Measurements from ENCODE around the gene LYST. TPM values are rescaled to one million over a fixed set of nuclear protein-coding genes. Genes with fewer than 3 reads are reported as not detected.

LYST gene
- polyA plus RNA-seq, 3 donors, result 46.3 to 128 (median 67.9) TPM

DNA sequence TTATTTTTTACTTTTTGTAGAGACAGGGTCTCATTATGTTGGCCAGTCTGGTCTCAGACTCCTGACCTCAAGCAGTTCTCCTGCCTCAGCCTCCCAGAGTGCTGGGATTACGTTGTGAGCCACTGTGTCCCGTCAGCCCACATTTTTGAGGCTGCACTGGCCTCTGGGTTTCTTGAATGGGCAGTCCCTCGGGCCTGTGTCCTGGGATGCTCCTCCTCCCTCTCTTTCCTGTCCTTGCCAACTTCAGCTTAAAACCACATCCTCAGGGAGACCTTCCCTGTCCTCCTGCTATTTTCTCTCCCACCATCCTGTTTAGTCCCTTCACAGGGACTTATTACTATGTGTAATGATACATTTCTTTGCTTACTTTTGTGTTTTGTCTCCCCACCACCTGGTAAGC lies 31.4 kb upstream of the LYST start:
- Histone ChIP-seq H3K9me3 (replicated peaks in 1 of 2; ENCODE audit: control insufficient read depth in 1 of 2, insufficient read depth in 1 of 2, low read length in 2 of 2) (no peaks in the 10 kb centered on the region), H3K9ac (ENCODE audit: insufficient read depth, low read length, poor library complexity, severe bottlenecking) (no peak overlapping the region), H3K27ac (ENCODE audit: low read depth in 1 of 2, low read length in 2 of 2) (no peak overlapping the region), H3K4me2 (replicated peaks; ENCODE audit: extremely low read depth, low read length, poor library complexity, severe bottlenecking) (no peak overlapping the region), H4K20me1 (ENCODE audit: insufficient read depth, low read length) (no peaks in the 10 kb centered on the region), H3K27me3 (ENCODE audit: control insufficient read depth in 2 of 2, insufficient read depth in 2 of 2, low read length in 2 of 2) (no peaks in the 10 kb centered on the region), H3K4me1 (ENCODE audit: control insufficient read depth in 1 of 2, insufficient read depth in 2 of 2, low read length in 2 of 2) (peaks cover 49 to 56% of the 10 kb centered on the region in 2 donors), H3K4me3 (replicated peaks in 1 of 3; ENCODE audit: low read depth in 2 of 3, low read length in 3 of 3) (no peak overlapping the region), H3K79me2 (ENCODE audit: insufficient read depth, low read length) (no peaks in the 10 kb centered on the region), H2AFZ (ENCODE audit: insufficient read depth, low read depth, low read length, poor library complexity, severe bottlenecking) (no peak overlapping the region), H3K36me3 (replicated peaks in 1 of 2; ENCODE audit: control insufficient read depth in 1 of 2, insufficient read depth in 2 of 2, low read length in 2 of 2) (no peaks in the 10 kb centered on the region)
- 100% methylated on average over 1 of the region's 3 CpGs for WGBS (ENCODE audit: insufficient coverage)
- Mint-ChIP-seq H3K4me1 (peaks cover 58% of the 10 kb centered on the region), H3K27ac (peak overlapping the region in 2 of 7 donors; percentile 32 to 75), H3K9me3 (peaks cover 0 to 5% (median 0%) of the 10 kb centered on the region in 7 donors), H3K36me3 (peaks cover 3% of the 10 kb centered on the region in 2 donors), H3K27me3 (ENCODE audit: low read depth in 3 of 3) (no peaks in the 10 kb centered on the region), H3K4me3 (no peak overlapping the region)
- TF ChIP-seq, protein P1, sequence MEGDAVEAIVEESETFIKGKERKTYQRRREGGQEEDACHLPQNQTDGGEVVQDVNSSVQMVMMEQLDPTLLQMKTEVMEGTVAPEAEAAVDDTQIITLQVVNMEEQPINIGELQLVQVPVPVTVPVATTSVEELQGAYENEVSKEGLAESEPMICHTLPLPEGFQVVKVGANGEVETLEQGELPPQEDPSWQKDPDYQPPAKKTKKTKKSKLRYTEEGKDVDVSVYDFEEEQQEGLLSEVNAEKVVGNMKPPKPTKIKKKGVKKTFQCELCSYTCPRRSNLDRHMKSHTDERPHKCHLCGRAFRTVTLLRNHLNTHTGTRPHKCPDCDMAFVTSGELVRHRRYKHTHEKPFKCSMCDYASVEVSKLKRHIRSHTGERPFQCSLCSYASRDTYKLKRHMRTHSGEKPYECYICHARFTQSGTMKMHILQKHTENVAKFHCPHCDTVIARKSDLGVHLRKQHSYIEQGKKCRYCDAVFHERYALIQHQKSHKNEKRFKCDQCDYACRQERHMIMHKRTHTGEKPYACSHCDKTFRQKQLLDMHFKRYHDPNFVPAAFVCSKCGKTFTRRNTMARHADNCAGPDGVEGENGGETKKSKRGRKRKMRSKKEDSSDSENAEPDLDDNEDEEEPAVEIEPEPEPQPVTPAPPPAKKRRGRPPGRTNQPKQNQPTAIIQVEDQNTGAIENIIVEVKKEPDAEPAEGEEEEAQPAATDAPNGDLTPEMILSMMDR (IDR thresholded peaks at IDR 0.05), result no peak
- intact Hi-C loops (cut with micrococcal nuclease), result no loop called here
- no peak for DNase-seq

- TF ChIP-seq, protein P1 (IDR thresholded peaks at IDR 0.05), result no peak
- peak overlapping the region; percentile 60 for H3K4me2 ChIP-seq (replicated peaks; ENCODE audit: extremely low read depth, low read length, poor library complexity, severe bottlenecking)
- peaks cover 33 to 44% of the 10 kb centered on the region in 2 donors for H3K4me1 ChIP-seq (ENCODE audit: control insufficient read depth in 1 of 2, insufficient read depth in 2 of 2, low read length in 2 of 2)
- H3K27me3 ChIP-seq (ENCODE audit: control insufficient read depth in 2 of 2, insufficient read depth in 2 of 2, low read length in 2 of 2), result no peaks in the 10 kb centered on the region
- H3K9me3 ChIP-seq (replicated peaks in 1 of 2; ENCODE audit: control insufficient read depth in 1 of 2, insufficient read depth in 1 of 2, low read length in 2 of 2), result no peaks in the 10 kb centered on the region
- WGBS (ENCODE audit: insufficient coverage), result no CpG with 5 or more reads among the region's 2 CpGs
- Mint-ChIP-seq H3K36me3 (peaks cover 3% of the 10 kb centered on the region in 2 donors), H3K4me3 (no peak overlapping the region), H3K4me1 (peaks cover 46% of the 10 kb centered on the region), H3K27me3 (ENCODE audit: low read depth in 3 of 3) (peaks cover 0 to 2% (median 0%) of the 10 kb centered on the region in 3 donors), H3K27ac (peak overlapping the region; percentile 94 to 98 (median 97)), H3K9me3 (peaks cover 0 to 5% (median 0%) of the 10 kb centered on the region in 7 donors)
- intact Hi-C loops (cut with micrococcal nuclease), result no loop called here
- H3K36me3 ChIP-seq (replicated peaks in 1 of 2; ENCODE audit: control insufficient read depth in 1 of 2, insufficient read depth in 2 of 2, low read length in 2 of 2), result no peaks in the 10 kb centered on the region
- DNase-seq, result no peak
- H3K79me2 ChIP-seq (ENCODE audit: insufficient read depth, low read length), result peaks cover 5% of the 10 kb centered on the region
- peak overlapping the region in 1 of 3 experiments; percentile 48 for H3K4me3 ChIP-seq (replicated peaks in 1 of 3; ENCODE audit: low read depth in 2 of 3, low read length in 3 of 3)
- no peaks in the 10 kb centered on the region for H4K20me1 ChIP-seq (ENCODE audit: insufficient read depth, low read length)
- H3K9ac ChIP-seq (ENCODE audit: insufficient read depth, low read length, poor library complexity, severe bottlenecking), result no peak overlapping the region
- no peak overlapping the region for H2AFZ ChIP-seq (ENCODE audit: insufficient read depth, low read depth, low read length, poor library complexity, severe bottlenecking)
- peak overlapping the region in 1 of 2 donors; percentile 95 for H3K27ac ChIP-seq (ENCODE audit: low read depth in 1 of 2, low read length in 2 of 2)
Observed at GRCh38 chr1:235893840-235894239, 27.1 kb upstream of the LYST start.

Measured in CD14-positive monocyte (primary cell).